Measurements from ENCODE around the gene IFNGR1.

DNA sequence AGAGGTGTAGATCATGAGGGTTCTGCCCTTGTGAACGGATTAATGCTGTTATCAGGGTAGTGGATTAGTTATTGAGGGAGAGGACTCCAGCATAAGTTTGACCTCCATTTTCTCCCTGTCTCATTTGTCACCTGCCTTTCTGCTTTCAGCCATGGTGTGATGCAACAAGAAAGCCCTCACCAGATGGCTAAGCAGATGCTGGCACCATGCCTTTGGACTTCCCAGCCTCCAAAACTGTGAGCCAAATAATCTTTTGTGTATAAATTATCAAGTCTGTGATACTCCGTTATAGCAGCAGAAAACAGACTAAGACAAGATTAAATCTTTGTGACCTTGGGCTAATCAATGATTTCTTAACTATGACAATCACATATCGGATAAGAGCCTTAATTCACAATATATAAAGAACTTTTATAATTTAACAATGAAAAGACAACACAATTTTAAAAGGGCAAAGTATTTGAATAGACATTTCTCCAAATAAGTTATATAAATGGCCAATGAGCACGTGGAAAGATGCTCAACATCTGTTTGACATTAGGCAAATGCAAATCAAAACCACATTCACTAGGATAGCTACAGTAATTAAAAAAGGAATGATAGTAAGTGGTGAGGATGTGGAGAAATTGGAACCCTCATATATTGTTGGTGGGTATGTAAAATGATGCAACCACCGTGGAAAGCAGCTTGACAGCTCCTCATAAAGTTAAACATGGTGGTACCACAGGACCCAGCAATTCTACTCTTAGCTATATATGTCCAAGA is 45.3 kb upstream of the IFNGR1 start:
- TF ChIP-seq, protein P1, sequence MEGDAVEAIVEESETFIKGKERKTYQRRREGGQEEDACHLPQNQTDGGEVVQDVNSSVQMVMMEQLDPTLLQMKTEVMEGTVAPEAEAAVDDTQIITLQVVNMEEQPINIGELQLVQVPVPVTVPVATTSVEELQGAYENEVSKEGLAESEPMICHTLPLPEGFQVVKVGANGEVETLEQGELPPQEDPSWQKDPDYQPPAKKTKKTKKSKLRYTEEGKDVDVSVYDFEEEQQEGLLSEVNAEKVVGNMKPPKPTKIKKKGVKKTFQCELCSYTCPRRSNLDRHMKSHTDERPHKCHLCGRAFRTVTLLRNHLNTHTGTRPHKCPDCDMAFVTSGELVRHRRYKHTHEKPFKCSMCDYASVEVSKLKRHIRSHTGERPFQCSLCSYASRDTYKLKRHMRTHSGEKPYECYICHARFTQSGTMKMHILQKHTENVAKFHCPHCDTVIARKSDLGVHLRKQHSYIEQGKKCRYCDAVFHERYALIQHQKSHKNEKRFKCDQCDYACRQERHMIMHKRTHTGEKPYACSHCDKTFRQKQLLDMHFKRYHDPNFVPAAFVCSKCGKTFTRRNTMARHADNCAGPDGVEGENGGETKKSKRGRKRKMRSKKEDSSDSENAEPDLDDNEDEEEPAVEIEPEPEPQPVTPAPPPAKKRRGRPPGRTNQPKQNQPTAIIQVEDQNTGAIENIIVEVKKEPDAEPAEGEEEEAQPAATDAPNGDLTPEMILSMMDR (IDR thresholded peaks at IDR 0.05) = no peak
- TF ChIP-seq EZH2 (IDR thresholded peaks at IDR 0.05) = no peak

Data from neural progenitor cell (in vitro differentiated cells).